SH-SY5Y (cell line): Measurements from ENCODE around the gene GABRG3.

Experiments
- GATA2 ChIP-seq: IDR thresholded peaks from 2 replicates; pipeline ENCODE4 v1.6.1; 2011; ENCODE audit warnings: mild to moderate bottlenecking, low read depth, low read length
- GATA3 ChIP-seq: IDR thresholded peaks from 2 replicates; pipeline ENCODE4 v1.6.1; 2011; ENCODE audit warnings: low read depth, mild to moderate bottlenecking, low read length, moderate library complexity

DNA sequence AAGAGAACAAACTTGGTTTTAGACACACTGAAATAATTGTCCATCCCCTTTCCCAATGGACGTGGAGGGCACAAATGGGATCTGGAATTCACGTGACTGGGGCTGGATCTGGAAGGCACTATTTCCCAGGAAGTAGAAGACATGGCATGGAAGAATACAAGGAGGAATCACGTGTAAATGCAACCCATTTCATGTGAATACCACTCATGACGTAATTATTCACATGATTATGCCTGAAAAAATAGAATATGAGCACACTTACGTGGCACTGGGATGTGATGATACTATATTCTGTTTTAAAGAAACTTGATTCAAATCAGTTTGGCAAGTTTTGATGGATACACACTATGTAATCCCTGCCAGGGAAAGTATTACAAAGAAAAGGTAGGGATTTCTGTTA, 477.3 kb downstream of the GABRG3 start:
- no peak for TF ChIP-seq GATA2
- TF ChIP-seq GATA3, result no peak
